HG03378 (cell line): ENCODE data around the gene APBB2.

Experiments
- ATAC-seq: cut with Tn5 transposase; IDR thresholded peaks from one replicate; pipeline ENCODE4 v1.9.1; 2021; ENCODE audit warnings: mild to moderate bottlenecking, moderate library complexity; ENCODE audit not compliant: unreplicated experiment

APBB2 gene

DNA sequence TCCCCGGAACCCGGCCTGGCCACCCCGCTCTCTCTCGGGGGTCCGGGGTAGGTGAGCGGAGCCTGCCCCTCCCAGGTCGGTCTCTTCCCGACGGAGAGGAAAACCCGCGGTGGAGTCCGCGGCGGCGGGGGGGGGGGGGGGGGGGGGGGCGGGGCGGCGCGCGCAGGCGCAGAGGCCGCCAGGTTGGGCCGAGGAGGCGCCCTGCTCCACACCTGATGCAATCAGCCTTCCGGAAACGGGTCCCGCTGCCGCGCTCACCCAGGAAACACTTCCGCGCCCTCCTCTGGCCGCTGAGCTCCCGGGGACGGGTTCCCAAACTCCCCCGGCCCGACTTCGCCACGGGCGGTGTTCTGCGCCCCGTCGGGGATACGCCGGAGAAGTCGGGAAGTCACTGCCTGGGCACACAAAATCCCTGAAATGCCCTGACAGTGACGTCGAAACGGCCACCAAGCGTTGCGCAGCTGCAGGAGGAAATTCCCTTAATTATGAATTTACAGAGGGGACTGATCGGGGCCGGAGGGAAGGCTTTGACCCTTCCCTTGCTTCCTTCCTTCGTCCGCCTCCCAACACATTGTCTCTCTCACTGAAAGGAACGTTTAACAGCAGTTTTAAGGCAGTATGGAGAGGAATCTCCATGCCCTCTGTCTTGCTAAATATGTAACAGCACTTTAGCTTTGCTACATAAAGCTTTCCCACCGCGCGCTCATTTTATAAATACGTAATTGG, 2.1 kb upstream of the APBB2 start:
- peak; percentile 45 for ATAC-seq

DNA sequence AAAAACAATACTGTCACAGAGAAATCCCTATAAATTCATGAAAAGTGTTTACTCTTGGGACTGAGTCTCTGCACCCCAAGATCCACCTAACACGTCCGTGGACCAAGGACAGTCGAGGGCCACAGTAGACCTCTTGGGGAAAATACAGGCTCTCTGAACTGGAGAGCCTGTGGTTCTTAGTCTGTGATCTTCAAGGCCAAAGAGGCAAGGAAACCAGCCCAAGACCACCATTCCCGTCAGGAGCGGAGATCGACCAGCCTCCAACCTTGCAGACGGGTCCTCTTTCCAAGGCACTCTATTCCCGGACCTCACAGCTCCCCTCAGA, 1.6 kb upstream of the APBB2 start:
- ATAC-seq, result no peak

DNA sequence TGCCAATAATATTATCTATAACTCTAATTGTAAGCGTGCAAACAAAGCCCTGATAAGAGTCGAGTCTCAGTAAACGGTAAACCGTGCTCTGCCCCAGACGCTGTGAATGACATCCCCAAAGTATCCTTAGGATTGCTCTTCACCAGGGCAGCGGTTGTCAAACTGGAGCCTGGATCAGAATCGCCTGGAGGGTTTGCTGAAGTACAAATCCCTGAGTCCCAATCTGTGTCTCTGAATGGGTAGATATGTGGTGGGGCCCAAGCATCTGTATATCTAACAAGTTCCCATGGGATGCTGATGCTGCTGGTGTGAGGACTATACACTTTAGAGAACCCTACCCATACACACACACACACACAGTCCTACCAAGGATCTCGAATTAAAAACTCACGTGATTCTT, 813 bp upstream of the APBB2 start:
- no peak for ATAC-seq

DNA sequence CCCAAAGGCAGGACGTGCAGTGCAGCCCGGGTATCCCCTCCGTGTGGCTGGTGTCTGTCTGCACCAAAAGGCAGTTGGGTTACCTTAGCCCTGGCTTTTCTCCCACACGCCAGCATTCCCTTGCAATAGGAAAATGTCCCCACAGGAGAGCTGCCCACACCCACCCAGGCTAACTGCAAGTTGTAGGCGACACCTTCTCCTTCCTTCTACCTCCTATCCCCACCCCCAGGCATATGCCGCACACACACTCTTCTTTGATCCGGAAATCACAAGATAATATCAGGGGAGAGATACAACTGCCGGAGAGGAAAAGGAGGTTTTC, 444 bp upstream of the APBB2 start:
- ATAC-seq, result no peak

DNA sequence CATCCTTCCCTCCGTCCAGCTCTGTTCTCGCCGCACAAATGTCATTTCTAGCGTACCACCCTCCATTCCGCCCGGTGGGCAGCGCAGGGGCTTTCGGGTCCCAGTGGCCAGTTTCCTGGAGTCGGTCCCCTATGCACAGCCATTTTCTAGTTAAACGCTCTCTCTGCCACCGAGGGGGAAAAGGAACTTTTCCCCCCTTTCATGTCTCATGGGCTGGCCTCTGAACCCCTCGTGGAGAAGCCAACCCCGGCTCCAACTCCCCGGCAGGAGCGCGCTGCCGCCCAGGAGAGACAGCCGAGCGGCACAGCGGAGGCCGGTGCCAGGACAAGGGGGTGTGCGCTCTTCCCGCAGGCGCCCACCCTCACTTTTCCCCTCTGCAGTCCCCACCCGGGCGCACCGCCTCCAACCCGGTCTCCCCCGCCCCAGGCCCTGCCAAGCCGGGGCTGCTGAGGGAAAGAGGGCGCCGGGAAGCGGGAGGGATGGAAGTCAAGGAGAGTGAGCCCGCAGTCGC, 662 bp downstream of the APBB2 start:
- peak; percentile 4 for ATAC-seq

DNA sequence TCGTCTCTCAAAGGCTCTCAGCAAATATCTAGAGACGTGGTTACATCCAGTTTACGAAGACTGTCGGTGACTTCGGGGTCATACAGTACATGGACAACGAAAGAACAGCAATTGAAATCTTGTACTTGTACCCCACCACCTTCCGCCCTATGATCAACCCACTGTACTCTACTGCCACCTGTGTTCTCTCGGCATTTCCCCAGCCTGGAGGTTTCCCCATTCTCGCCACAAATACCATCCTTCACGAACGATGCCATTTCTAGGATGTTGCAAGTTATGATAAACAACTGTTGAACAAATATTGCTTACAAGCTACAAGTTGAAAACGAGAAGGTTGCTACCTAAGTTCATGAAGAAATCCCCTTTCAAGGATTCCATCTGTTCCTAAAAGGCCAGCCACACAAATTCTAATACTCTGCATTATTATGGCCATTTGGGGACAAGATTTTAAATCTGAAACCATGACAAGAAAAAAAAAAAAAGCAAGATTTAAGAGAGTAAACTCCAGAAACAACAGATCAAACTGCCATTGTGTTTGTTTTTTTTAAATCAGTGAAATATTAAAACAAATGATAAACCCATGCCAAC, 1.6 kb downstream of the APBB2 start:
- ATAC-seq, result peak; percentile 34

DNA sequence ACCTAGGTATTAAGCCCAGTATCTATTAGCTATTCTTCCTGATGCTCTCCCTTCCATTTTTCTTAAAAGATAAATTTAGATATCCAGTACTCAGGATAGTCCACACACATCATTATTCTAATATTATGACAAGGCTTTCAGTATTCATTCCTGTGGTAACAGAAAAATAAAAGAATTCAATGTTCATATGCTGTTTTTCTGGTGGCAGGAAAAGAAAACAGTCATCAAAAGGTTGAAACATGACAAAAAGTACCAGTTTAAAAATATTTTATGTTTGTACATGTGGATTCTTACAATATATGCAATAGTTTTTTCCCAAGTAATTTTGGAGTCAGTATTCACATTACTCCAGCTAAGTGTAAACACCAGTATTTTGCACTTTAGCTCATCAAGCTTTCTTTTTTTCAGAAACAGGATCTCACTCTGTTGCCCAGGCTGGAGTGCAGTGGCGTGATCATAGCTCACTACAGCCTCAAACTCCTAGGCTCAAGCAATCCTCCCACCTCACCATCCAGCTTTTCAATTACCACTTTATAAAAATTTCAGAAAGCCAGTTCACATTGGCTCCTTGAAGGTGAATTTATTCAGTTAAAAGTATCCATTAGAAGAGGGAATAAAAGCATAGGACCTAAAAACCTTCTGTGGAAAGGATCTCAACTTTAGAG, 2.3 kb downstream of the APBB2 start:
- no peak for ATAC-seq

DNA sequence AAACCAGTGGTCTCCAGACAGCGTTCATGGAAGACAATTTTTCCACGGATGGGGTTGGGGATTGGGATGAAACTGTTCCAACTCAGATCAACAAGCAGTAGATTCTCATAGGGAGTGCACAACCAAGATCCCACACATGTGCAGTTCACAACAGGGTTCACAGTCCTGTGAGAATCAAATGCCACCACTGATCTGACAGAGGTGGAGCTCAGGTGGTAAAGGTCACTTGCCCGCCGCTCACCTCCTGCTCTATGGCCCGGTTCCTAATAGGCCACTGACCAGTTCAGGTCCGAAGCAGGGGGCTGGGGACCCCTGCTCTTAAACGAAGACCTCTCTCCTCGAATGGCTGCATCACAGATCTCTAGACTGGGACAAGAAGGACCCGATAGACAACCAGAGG, 4.4 kb downstream of the APBB2 start:
- ATAC-seq, result no peak

DNA sequence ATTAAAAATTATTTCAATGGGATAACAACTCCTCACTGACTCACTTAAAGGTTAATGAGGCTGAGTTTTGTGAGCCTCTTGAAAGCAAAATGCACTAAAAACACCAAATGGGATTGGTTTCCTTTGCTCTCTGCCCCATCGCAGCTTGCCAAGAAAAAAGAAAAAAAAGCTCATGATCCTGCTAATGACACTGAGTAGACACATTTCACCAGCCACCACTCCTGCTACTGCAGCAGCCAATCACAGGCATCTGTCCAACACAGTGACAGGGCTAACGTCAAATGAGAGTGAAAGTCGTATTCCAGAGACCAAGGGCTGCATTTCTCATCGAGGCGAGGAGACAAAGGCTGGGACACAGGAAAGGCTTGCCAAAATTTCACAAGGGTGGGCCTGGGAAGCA, 5.2 kb downstream of the APBB2 start:
- no peak for ATAC-seq

DNA sequence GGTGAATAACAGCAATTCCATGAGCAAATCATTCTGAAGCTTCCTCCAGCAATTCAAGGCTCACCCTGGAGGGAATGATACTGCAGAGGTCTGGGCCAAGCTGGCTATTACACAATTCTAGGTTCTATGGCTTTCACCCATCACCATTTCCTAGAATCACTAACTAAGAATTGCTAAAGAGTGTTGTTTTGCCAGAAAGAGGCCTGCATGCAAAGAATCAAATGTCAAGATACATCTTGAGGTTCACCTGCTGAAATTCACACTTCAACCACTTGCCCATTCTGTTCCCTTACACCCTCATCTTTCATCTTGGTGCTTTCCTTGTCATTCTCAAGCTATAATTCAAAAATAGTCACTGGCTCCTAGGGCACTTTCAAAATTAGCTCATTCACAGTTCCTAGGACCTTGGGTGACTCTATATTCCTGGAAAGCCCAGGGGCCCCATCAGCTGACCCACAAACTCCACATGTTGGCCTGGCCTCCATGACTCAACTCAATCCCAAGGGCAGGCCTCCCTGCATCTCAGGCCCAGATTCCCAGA, 7.0 kb downstream of the APBB2 start:
- ATAC-seq, result no peak

DNA sequence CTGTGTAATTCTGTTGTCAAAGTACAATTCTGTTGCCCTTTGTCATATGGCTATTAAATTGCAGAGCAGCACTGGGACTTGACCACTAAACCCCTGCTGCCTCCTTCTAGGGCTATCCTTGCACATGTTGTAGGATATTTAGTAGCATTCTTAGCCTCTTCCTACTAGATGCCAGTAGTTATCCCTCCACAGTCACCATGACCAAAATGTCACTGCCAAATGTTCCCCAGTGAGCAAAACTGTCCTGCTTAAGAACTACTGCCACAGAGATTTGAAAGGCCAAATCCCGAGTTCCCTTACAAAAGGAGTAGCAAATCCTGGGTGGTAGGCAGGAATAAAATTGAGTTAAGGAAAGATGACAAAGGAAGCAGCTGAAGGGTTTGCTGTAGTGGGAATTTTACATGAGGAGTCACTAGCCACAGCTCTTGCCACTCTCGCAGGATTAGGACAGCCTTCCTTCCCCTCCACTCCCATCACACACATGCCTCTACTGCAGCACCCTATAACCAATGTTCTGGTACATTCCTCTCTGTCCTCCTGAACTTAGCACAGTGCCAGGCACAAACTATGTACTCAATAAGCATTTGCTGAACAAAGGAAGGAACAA, 8.4 kb downstream of the APBB2 start:
- no peak for ATAC-seq

DNA sequence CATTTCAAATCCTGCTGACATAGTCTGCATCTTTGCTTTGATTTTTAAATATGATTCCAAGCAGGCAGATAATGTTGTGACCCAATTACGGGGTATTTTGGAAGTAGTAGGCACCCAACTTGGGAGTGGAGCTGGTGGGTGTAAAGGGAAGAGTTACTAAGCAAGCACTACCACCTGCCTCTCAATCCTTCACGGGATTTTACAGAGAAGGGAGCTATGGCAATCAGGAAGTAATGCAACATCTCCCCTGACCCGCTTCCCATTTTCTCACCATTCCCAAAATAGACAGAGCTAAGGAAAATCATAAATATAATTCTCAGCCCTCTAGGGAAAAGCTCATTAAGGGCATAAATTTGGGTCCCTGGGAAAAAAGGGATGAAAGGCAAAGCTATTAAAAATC, 9.2 kb downstream of the APBB2 start:
- no peak for ATAC-seq

DNA sequence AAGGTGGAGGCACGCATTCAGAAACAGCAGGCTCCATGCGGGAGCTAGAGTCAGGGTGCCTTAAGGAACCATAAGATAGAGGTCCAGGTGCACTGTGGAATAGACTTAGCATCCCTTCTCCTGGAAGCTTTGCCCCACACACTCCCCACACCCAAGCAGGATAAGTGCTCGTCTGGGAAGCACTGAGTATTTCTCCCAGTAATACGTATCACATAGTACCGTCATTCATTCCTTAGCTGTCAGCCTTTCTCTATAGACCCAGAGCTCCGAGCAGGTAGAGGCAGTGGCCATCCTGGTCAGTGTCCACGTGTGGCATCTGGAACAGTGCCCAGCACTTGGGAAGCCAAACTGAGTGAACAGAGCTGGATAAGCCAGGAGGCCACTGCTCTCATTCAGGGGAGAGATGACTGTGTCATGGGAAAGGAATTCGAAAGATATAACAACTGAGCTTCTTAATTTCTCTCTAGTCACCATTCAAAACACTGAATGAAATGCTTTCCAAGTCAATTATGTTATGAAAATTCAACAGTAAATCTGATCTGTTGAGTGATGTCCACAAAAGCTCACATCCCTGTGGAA, 9.9 kb downstream of the APBB2 start:
- ATAC-seq, result no peak

DNA sequence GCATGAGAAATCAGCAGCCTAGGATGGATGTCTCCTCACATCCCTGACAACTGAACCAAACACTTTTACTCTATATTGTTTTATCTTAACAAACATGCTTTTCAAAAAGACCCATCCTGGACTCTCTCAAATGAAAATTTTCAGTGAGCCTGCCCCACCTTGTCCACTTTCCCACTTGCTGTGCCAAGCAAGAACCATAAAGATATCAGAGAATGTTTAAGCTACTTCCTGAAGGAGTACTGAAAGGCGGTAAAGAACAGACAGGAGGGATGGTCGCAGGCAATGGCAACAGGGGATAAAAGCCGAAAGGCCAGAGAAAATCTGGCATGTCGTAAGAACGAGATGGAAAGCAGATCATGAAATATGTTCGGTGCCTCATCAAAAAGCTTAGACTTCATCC, 10.5 kb downstream of the APBB2 start:
- ATAC-seq, result no peak

DNA sequence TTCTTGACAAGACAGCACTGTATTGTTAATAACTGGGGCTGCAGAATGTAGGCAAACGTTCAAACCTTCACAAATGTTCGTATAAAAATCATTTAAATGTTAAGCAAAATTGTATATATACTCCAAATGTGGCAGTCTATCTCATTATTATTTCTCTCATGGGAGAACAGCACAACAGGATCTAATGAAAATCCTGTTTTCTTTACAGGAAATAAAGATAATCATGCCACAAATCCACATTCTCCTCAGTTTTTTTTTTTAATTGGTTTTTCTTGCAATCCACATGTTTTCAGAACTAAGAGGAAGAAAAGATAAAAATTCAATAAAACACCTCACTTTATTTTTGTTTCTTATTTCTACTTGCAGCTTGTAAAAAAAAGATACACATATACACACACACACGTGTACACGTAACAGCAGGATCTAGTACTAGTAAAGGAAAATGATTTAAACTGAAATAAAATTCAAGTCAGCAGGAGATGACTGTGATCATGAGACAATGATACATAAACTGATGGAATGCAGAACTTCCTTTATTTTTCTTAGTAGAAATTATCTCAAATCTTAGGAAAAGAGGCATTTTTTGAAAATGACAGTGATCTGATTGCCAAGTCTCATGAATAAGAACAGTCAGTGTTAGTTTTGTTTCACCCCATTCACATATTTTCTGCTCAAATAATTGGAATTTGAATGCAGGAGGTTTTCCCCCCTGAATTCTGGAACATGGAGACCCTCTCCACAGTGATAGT, 11.3 kb downstream of the APBB2 start:
- ATAC-seq, result no peak

DNA sequence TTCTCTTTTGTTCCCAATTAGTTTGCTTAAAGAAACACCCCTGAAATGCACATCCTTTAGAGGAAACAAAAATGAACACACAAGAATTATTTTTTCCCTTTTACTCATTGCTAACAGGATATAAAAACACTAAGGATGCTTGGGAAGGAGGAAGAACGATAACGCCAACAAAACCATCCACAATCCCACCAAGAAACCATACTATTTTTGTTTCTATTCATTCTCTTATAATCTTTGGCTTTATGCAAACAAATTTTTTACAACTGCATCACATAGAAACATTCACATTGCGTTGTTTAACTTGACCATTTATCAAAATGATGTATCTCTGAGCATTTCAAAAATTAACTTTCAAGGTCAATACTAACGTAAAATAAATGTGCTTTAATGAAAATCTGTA, 12.0 kb downstream of the APBB2 start:
- no peak for ATAC-seq

DNA sequence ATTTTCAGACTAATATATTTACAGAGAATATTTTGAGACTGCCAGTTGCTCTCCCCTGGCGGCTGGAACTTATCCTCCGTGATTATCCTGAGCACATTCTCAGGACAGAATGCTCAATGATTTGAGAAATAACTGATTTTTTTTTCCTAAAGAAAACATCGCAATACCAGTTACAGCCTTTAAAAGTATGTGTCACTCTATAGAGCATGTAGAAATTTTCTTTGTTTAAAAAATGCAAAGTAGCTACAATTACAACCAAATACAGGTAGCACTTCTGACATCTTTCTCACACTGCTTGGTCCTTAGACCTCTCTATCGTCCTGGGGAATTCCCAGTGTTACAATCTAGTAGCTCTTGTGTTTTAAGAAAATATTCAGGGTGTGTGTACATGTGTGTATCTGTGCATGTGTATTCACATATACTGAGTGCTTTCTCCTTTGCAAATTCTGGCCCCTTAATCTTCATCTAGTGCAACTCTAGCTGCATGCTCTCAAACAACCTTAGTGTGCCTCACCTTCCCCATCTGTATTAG, 13.8 kb downstream of the APBB2 start:
- ATAC-seq, result no peak

DNA sequence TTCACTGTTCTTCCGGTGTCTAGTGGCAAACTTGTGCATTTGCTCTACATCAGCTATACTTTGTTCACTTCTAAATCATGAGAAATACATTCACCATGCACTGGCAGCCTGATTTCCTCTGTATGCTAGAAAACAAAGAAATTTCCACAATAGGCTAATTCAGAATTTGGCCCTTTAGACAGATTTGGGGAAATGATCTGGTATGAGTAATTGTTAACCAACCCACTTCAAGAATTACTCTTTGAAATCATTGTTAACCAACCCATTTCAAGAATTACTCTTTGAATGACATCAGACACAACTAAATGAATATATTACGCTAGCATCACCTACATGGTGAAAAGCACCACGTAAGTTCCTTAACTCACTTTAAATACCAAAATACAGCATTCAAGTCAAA, 14.6 kb downstream of the APBB2 start:
- ATAC-seq, result no peak

DNA sequence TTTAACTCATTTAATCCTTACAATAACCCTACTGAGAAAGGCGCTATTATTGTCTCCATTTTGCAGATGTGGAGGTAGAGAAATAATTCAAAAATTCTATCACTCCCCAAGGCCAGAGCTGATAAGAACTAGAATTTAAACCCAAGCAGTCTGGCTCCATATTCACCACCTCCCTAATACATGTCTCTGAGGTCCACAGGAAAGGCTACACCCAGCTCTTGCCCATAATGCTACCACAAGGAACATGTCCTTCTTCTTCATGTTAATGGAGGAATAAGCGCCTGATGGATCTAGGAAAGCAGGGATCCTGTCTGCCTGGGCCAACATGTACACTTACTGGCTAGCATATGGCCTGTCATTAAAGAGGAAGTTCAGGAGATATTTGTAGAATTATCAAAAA, 16.3 kb downstream of the APBB2 start:
- no peak for ATAC-seq

DNA sequence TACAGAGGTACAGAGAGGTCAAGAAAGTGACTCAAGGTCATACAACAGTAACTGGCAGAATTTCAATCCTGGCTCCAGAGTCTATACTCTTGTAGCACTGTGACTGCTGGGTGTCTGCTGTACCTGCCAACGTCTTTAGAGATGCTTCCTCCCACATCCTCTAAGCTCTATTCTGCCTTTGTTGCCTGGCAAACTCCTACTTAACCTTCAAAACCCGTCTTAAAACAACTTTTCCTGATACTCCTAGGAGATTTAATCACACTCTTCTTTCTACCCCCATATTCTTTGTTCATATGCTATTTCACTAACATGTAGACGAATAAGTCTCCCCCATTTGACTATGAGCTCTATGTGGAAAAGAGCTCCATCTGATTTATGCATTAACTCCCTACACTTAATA, 16.8 kb downstream of the APBB2 start:
- ATAC-seq, result no peak
